Measurements from ENCODE around the gene LIN52. TPM values are rescaled to one million over a fixed set of nuclear protein-coding genes. Genes with fewer than 3 reads are reported as not detected.

LIN52 gene
- total and polyA plus RNA-seq, 4 donors = 7.1 to 13.7 (median 8.2) TPM

DNA sequence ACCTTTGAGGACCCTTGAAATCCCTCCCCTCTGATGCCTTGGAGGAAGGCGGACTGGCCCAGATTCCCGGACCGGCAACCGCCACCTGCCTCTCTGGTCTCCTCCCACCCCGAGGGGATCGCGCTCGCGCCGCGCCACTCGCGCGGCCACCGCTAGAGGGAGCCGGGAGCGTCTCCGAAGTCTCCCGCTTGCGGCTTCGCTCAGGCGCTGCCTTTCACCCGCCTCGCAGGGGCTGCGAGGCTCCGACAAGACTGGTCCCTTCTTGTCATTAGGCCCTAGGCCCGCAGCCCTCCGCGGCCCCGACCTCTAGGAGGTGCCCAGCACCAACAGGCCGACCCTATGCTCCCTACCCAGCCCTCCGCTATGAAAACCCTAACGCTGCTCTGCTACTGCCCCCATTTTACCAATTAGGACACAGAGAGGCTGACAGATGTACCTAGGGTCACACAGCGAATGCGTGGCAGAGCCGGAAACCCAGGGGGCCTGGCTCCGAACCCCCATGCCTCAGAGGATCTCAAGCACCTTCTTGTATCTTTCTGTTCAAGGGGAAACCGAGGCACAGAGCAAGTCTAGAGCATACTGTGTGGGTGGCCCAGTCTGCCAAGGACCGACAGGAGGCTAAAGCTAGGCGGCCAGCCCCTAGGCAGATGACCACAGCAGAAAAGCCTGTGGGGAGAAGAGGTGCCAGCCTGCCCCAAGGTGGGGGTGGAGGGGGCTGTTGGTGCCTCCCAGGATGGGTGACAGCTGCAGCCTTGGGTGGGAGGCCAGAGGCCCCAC, 133.1 kb downstream of the LIN52 start:
- WGBS, 2 donors = 14% methylated on average over 35 to 40 of the region's 40 CpGs
- Histone ChIP-seq H3K9me3 (ENCODE audit: control insufficient read depth in 4 of 4, insufficient read depth in 3 of 4, low read length in 3 of 4) (no peaks in the 10 kb centered on the region), H3K27me3 (ENCODE audit: control insufficient read depth in 3 of 3, insufficient read depth in 3 of 3, low read length in 2 of 3) (peaks cover 0 to 12% (median 10%) of the 10 kb centered on the region in 3 donors), H3K4me3 (no peak overlapping the region), H3K9ac (ENCODE audit: insufficient read depth in 1 of 2, low read length in 2 of 2) (no peak overlapping the region), H3K4me1 (ENCODE audit: control insufficient read depth in 5 of 5, insufficient read depth in 5 of 5, low read length in 5 of 5) (peaks cover 0 to 3% (median 0%) of the 10 kb centered on the region in 5 donors), H3K36me3 (ENCODE audit: control insufficient read depth in 4 of 4, insufficient read depth in 4 of 4, low read length in 4 of 4) (no peaks in the 10 kb centered on the region), H3K27ac (ENCODE audit: low read depth in 1 of 2, low read length in 1 of 2) (no peak overlapping the region)
- TF ChIP-seq, protein P1, sequence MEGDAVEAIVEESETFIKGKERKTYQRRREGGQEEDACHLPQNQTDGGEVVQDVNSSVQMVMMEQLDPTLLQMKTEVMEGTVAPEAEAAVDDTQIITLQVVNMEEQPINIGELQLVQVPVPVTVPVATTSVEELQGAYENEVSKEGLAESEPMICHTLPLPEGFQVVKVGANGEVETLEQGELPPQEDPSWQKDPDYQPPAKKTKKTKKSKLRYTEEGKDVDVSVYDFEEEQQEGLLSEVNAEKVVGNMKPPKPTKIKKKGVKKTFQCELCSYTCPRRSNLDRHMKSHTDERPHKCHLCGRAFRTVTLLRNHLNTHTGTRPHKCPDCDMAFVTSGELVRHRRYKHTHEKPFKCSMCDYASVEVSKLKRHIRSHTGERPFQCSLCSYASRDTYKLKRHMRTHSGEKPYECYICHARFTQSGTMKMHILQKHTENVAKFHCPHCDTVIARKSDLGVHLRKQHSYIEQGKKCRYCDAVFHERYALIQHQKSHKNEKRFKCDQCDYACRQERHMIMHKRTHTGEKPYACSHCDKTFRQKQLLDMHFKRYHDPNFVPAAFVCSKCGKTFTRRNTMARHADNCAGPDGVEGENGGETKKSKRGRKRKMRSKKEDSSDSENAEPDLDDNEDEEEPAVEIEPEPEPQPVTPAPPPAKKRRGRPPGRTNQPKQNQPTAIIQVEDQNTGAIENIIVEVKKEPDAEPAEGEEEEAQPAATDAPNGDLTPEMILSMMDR (IDR thresholded peaks at IDR 0.05; ENCODE audit: control extremely low read depth, extremely low read depth) = peak; percentile 67
- DNase-seq (peak; percentile 38 to 73 (median 67)), ATAC-seq (ENCODE audit: insufficient read depth, low FRiP score) (peak; percentile 84)

DNA sequence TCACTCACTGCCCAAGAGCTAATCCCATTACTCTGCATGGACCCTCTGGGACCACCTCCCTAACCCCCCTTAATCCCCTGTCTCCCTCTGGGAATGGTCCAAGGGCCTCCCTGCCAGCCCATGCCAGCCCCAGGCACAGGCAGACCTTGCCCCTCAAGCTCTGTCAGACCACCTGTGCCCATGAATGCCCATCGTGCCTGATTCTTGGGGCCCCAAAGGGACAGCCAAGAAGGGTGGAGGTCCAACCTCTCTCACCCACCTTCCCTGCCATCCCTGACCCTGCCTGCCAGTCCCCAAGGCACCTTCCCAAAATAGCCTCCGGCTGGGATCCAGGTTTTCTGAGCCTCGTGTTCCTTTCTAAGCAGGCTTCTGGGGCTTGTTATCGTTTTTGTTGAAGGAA, 133.7 kb downstream of the LIN52 start:
- Histone ChIP-seq H3K27ac (ENCODE audit: low read depth in 1 of 2, low read length in 1 of 2) (no peak overlapping the region), H3K9me3 (ENCODE audit: control insufficient read depth in 4 of 4, insufficient read depth in 3 of 4, low read length in 3 of 4) (no peaks in the 10 kb centered on the region), H3K27me3 (ENCODE audit: control insufficient read depth in 3 of 3, insufficient read depth in 3 of 3, low read length in 2 of 3) (peaks cover 0 to 12% (median 10%) of the 10 kb centered on the region in 3 donors), H3K9ac (ENCODE audit: insufficient read depth in 1 of 2, low read length in 2 of 2) (no peak overlapping the region), H3K4me3 (no peak overlapping the region), H3K36me3 (ENCODE audit: control insufficient read depth in 4 of 4, insufficient read depth in 4 of 4, low read length in 4 of 4) (no peaks in the 10 kb centered on the region), H3K4me1 (ENCODE audit: control insufficient read depth in 5 of 5, insufficient read depth in 5 of 5, low read length in 5 of 5) (peaks cover 0 to 3% (median 0%) of the 10 kb centered on the region in 5 donors)
- TF ChIP-seq, protein P1 (IDR thresholded peaks at IDR 0.05; ENCODE audit: control extremely low read depth, extremely low read depth) = no peak
- DNase-seq (no peak), ATAC-seq (ENCODE audit: insufficient read depth, low FRiP score) (no peak)
- 61 to 75% methylated on average over 4 of the region's 4 CpGs for WGBS, 2 donors

DNA sequence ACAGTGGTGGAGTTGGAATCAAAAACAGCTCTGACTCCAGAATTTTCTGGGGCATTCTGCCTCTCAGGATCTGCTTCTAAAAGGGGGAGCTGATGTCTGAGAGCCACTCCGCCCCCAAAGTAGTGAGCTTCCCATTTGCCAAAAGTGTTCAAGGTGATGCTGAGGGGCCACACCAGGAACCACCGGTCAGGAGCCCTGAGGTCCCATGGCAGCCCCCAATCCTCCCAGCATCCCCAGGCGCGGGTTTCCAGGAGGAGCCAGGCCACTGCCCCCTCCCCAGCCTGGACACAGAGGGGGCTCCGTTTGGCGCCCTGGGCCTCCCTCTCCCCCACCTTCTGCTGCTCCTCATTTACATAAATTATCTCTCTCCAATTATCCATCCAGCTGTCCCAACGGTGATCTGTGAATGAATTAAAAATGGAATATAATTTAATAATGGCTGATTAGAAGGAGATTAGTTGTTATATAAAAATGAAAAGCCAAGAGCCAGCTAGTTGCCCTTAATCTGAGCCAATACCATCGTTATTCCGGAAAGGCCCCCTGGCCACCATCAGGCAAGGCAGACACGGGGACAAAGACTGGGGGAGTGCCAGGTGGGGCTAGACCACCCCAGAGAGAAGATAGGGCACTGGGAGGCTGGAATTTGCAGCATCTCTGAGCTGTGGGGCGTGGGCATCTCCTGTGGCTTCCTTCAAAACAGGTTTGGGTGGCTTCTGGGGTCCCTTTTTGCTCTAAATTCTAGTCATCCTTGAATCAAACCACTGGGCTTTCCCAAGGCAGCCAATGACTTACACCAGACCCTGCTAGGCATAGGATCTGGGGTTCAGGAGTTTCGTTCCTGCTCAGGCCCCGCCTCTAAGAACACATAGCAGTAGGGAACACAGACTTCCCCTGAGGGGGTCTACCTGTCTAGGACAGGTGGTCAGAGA, 134.8 kb downstream of the LIN52 start:
- Histone ChIP-seq H3K27me3 (ENCODE audit: control insufficient read depth in 3 of 3, insufficient read depth in 3 of 3, low read length in 2 of 3) (peaks cover 0 to 12% (median 10%) of the 10 kb centered on the region in 3 donors), H3K9ac (ENCODE audit: insufficient read depth in 1 of 2, low read length in 2 of 2) (no peak overlapping the region), H3K4me1 (ENCODE audit: control insufficient read depth in 5 of 5, insufficient read depth in 5 of 5, low read length in 5 of 5) (peaks cover 0 to 3% (median 0%) of the 10 kb centered on the region in 5 donors), H3K9me3 (ENCODE audit: control insufficient read depth in 4 of 4, insufficient read depth in 3 of 4, low read length in 3 of 4) (no peaks in the 10 kb centered on the region), H3K27ac (ENCODE audit: low read depth in 1 of 2, low read length in 1 of 2) (no peak overlapping the region), H3K4me3 (no peak overlapping the region), H3K36me3 (ENCODE audit: control insufficient read depth in 4 of 4, insufficient read depth in 4 of 4, low read length in 4 of 4) (no peaks in the 10 kb centered on the region)
- DNase-seq (no peak), ATAC-seq (ENCODE audit: insufficient read depth, low FRiP score) (no peak)
- WGBS, 2 donors = 74 to 78% methylated on average over 13 of the region's 13 CpGs
- TF ChIP-seq, protein P1 (IDR thresholded peaks at IDR 0.05; ENCODE audit: control extremely low read depth, extremely low read depth) = no peak
